Ascending aorta (tissue), 2 donors: ENCODE measurements around the gene UFC1. TPM values are rescaled to one million over a fixed set of nuclear protein-coding genes. Genes with fewer than 3 reads are reported as not detected.

Experiments
- DNase-seq, 2 donors: peaks; one replicate each; pipeline ENCODE4 v3.0.0-alpha.2; 2019; ENCODE audit warnings: low spot score in 2 of 2
- H3K27ac ChIP-seq, 2 donors: fragments of 200-600 bp; sonication (generic); one replicate each; pipeline ENCODE4 v1.5.1; 2016 to 2017; ENCODE audit warnings: mild to moderate bottlenecking in 1 of 2
- H3K27me3 ChIP-seq: fragments of 200-600 bp; sonication (generic); one replicate; pipeline ENCODE4 v1.5.1; 2017
- H3K36me3 ChIP-seq, 2 donors: fragments of 200-600 bp; sonication (generic); one replicate each; pipeline ENCODE4 v1.5.1; 2016
- H3K4me1 ChIP-seq, 2 donors: fragments of 200-600 bp; sonication (generic); one replicate each; pipeline ENCODE4 v1.5.1; 2016 to 2017; ENCODE audit warnings: mild to moderate bottlenecking in 1 of 2
- H3K4me3 ChIP-seq, 2 donors: fragments of 200-600 bp; sonication (generic); one replicate each; pipeline ENCODE4 v1.5.1; 2016 to 2017; ENCODE audit warnings: mild to moderate bottlenecking in 1 of 2
- H3K9me3 ChIP-seq, 2 donors: fragments of 200-600 bp; sonication (generic); one replicate each; pipeline ENCODE4 v1.5.1; 2016
- intact Hi-C: fragments of 100-400 bp; cut with DNase I; formaldehyde crosslinking; loops from one replicate; pipeline ENCODE4 v1.15.1; 2023
- total RNA-seq: library from RNA; depleted of rRNA; stranded (reverse); fragments of >200 nt; gene quantifications from one replicate; pipeline ENCODE4 v1.1.0, GENCODE V29; 2016
- TF ChIP-seq, protein P1 (sequence below), 3 experiments: fragments of 200-600 bp in 2 of 3; fragments of 450-650 bp in 1 of 3; sonication (generic) in 2 of 3; IDR thresholded peaks; one replicate each; pipeline ENCODE4 v1.5.1; 2016 to 2019; ENCODE audit warnings: antibody characterized with exemption in 3 of 3, mild to moderate bottlenecking in 1 of 3, moderate library complexity in 1 of 3

Gene UFC1
- total RNA-seq, 1 donor from 2014 or later = 3.3 TPM

DNA sequence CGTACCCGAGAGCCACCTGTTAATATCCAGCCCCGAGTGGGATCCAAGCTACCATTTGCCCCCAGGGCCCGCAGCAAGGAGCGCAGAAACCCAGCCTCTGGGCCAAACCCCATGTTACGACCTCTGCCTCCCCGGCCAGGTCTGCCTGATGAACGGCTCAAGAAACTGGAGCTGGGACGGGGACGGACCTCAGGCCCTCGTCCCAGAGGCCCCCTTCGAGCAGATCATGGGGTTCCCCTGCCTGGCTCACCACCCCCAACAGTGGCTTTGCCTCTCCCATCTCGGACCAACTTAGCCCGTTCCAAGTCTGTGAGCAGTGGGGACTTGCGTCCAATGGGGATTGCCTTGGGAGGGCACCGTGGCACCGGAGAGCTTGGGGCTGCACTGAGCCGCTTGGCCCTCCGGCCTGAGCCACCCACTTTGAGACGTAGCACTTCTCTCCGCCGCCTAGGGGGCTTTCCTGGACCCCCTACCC, 6.9 kb downstream of the UFC1 start:
- DNase-seq = no peak
- intact Hi-C loops = loop anchor here (10.0 kb wide), 1 partner anchor 116 kb away; the partner anchor contains the start of gene USF1
- no peaks in the 10 kb centered on the region for H3K9me3 ChIP-seq
- no peak overlapping the region for H3K27ac ChIP-seq
- peak overlapping the region in 1 of 2 donors; percentile 86 for H3K4me3 ChIP-seq
- TF ChIP-seq, protein P1, sequence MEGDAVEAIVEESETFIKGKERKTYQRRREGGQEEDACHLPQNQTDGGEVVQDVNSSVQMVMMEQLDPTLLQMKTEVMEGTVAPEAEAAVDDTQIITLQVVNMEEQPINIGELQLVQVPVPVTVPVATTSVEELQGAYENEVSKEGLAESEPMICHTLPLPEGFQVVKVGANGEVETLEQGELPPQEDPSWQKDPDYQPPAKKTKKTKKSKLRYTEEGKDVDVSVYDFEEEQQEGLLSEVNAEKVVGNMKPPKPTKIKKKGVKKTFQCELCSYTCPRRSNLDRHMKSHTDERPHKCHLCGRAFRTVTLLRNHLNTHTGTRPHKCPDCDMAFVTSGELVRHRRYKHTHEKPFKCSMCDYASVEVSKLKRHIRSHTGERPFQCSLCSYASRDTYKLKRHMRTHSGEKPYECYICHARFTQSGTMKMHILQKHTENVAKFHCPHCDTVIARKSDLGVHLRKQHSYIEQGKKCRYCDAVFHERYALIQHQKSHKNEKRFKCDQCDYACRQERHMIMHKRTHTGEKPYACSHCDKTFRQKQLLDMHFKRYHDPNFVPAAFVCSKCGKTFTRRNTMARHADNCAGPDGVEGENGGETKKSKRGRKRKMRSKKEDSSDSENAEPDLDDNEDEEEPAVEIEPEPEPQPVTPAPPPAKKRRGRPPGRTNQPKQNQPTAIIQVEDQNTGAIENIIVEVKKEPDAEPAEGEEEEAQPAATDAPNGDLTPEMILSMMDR (IDR thresholded peaks at IDR 0.05) = no peak
- peaks cover 10 to 19% of the 10 kb centered on the region in 2 donors for H3K36me3 ChIP-seq
- H3K27me3 ChIP-seq = no peaks in the 10 kb centered on the region
- H3K4me1 ChIP-seq = peaks cover 3 to 21% of the 10 kb centered on the region in 2 donors

DNA sequence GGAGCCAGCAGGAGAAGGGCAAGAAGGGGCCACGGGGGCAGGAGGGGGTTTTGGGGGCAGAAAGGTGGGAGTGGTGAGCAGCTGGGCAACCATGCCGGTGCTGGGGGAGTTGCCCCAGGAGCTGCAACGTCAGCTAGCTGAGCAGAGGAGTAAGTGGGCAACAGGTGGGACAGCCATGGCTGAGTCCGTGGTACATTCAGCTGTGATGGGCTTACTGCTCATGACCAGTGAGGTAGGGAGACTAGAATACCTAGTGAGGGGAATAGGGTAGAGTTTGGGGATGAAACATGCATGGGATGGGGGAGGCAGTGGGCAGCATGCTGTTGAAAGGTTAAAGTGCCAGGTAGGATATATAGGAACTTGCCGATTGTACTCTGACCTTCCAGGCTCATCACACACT, 7.9 kb downstream of the UFC1 start:
- TF ChIP-seq, protein P1 (IDR thresholded peaks at IDR 0.05) = no peak
- no peak overlapping the region for H3K27ac ChIP-seq
- no peaks in the 10 kb centered on the region for H3K27me3 ChIP-seq
- H3K9me3 ChIP-seq = no peaks in the 10 kb centered on the region
- H3K4me3 ChIP-seq = no peak overlapping the region
- intact Hi-C loops = loop anchor here (10.0 kb wide), 1 partner anchor 117 kb away; the partner anchor contains the start of gene USF1
- H3K4me1 ChIP-seq = peaks cover 3 to 21% of the 10 kb centered on the region in 2 donors
- H3K36me3 ChIP-seq = peaks cover 10 to 19% of the 10 kb centered on the region in 2 donors
- no peak for DNase-seq

DNA sequence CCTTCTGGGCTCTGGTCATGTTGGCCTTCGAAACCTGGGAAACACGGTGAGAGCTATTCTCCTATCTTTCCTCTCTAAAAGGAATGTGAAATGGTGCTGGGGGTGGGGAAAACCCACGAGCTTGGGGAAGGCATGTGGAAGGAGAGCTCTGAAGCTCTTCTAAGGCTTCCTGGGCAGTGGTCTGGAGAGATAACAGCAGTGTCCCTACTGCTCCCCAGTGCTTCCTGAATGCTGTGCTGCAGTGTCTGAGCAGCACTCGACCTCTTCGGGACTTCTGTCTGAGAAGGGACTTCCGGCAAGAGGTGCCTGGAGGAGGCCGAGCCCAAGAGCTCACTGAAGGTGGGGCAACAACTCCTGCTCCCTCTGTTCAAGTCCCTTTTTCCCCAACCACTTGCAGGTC, 8.3 kb downstream of the UFC1 start:
- intact Hi-C loops = loop anchor here (10.0 kb wide), 1 partner anchor 117 kb away; the partner anchor contains the start of gene USF1
- TF ChIP-seq, protein P1 (IDR thresholded peaks at IDR 0.05) = no peak
- Histone ChIP-seq H3K27me3 (no peaks in the 10 kb centered on the region), H3K4me3 (no peak overlapping the region), H3K4me1 (peaks cover 3 to 24% of the 10 kb centered on the region in 2 donors), H3K9me3 (no peaks in the 10 kb centered on the region), H3K27ac (no peak overlapping the region), H3K36me3 (peaks cover 10 to 19% of the 10 kb centered on the region in 2 donors)
- no peak for DNase-seq

DNA sequence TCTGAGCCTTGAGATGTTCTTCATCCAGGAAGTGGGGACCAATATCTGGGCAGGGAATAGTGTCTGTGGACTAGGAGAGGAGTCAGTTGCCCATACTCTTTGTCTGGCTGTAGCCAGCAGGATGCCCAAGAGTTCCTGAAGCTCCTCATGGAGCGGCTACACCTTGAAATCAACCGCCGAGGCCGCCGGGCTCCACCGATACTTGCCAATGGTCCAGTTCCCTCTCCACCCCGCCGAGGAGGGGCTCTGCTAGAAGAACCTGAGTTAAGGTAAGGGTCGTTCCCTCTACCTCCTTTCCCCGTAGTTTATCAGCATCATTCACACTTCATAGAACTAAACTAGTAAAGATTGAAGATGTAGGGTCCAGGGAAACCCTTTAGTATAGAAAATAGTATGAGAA, 9.0 kb downstream of the UFC1 start:
- TF ChIP-seq, protein P1 (IDR thresholded peaks at IDR 0.05) = no peak
- DNase-seq = no peak
- Histone ChIP-seq H3K9me3 (no peaks in the 10 kb centered on the region), H3K4me1 (peaks cover 6 to 26% of the 10 kb centered on the region in 2 donors), H3K4me3 (no peak overlapping the region), H3K36me3 (peaks cover 10 to 15% of the 10 kb centered on the region in 2 donors), H3K27ac (no peak overlapping the region), H3K27me3 (no peaks in the 10 kb centered on the region)
- intact Hi-C loops = loop anchor here (10.0 kb wide), 1 partner anchor 118 kb away; the partner anchor contains the start of gene USF1

DNA sequence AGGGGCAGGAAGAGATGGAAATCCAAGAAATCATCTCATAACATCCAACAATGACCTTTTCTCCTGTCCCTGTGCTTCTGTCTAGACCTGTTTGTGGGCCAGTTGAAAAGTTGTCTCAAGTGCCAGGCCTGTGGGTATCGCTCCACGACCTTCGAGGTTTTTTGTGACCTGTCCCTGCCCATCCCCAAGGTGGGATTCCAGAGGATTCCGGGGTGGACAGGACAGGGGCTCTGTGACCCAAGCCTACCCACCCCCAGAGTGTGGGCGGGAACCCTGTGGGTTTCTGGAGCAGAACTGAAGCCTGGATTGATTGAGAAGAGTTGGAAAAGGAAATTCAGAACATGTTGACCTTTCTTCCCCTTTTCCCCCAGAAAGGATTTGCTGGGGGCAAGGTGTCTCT, 10.0 kb downstream of the UFC1 start:
- H3K4me1 ChIP-seq = peaks cover 6 to 25% of the 10 kb centered on the region in 2 donors
- intact Hi-C loops = loop anchor here (10.0 kb wide), 1 partner anchor 119 kb away; the partner anchor contains the start of gene USF1
- TF ChIP-seq, protein P1 (IDR thresholded peaks at IDR 0.05) = no peak

More for the DNA sequence above, 10.0 kb downstream of the UFC1 start:
- H3K27me3 ChIP-seq = no peaks in the 10 kb centered on the region
- H3K36me3 ChIP-seq = peaks cover 8 to 17% of the 10 kb centered on the region in 2 donors
- DNase-seq = no peak
- H3K9me3 ChIP-seq = no peaks in the 10 kb centered on the region
- H3K27ac ChIP-seq = no peak overlapping the region
- no peak overlapping the region for H3K4me3 ChIP-seq
